SK-N-SH (cell line): Measurements from ENCODE around the gene RASSF3. TPM values are rescaled to one million over a fixed set of nuclear protein-coding genes. Genes with fewer than 3 reads are reported as not detected.

Source experiments
- CTCF ChIA-PET: fragments of 300-600, 350-600 bp; formaldehyde crosslinking; extraction: SDS; loops from one replicate; lab custom pipeline; 2021; lab: Yijun Ruan, JAX
- POLR2A ChIA-PET: fragments of 350-600 bp; sonication (Branson Sonifier 250); formaldehyde crosslinking; extraction: SDS; loops from one replicate; lab custom pipeline; 2020; ENCODE audit warnings: antibody characterized with exemption, inconsistent platforms; lab: Yijun Ruan, JAX
- DNase-seq: peaks from one replicate; pipeline ENCODE4 v3.0.0; 2012
- H2AFZ ChIP-seq: fragments of 200-600 bp; sonication (generic); 2 replicates; pipeline ENCODE4 v1.8.1; 2016; ENCODE audit warnings: antibody characterized with exemption, mild to moderate bottlenecking, low read depth
- H3F3A ChIP-seq: fragments of 200-600 bp; sonication (generic); replicated peaks from 2 replicates; pipeline ENCODE3; 2016; ENCODE audit warnings: antibody characterized with exemption, mild to moderate bottlenecking; ENCODE audit not compliant: insufficient read depth
- H3K27ac ChIP-seq, 2 experiments: fragments of 200-500 bp in 1 of 2; fragments of 200-600 bp in 1 of 2; sonication (Bioruptor generic) in 1 of 2; sonication (generic), shearing (Covaris generic) in 1 of 2; 2 replicates each; pipeline versions ENCODE4 v1.5.1 to v1.6.1; 2014 to 2016; ENCODE audit warnings: low read depth in 2 of 2, inconsistent platforms in 1 of 2, low read length in 1 of 2, mild to moderate bottlenecking in 1 of 2, mixed read lengths in 1 of 2
- H3K27me3 ChIP-seq: fragments of 200-600 bp; sonication (generic), shearing (Covaris generic); 2 replicates; pipeline ENCODE4 v1.6.1; 2016; ENCODE audit warnings: mixed run types; ENCODE audit not compliant: insufficient read depth
- H3K36me3 ChIP-seq, 2 experiments: fragments of 200-500 bp in 1 of 2; fragments of 200-600 bp in 1 of 2; sonication (Bioruptor generic) in 1 of 2; sonication (generic) in 1 of 2; replicated peaks in 1 of 2; 2 replicates each; pipeline versions ENCODE3 to v1.5.1; 2014 to 2016; ENCODE audit warnings: low read length in 1 of 2, mild to moderate bottlenecking in 1 of 2; ENCODE audit not compliant: insufficient read depth in 2 of 2, control insufficient read depth in 1 of 2
- H3K4me1 ChIP-seq, 2 experiments: fragments of 200-500 bp in 1 of 2; fragments of 200-600 bp in 1 of 2; sonication (Bioruptor generic) in 1 of 2; sonication (generic), shearing (Covaris generic) in 1 of 2; 2 replicates each; pipeline versions ENCODE4 v1.5.1 to v1.6.1; 2014 to 2016; ENCODE audit warnings: low read depth in 1 of 2, low read length in 1 of 2, mixed run types in 1 of 2; ENCODE audit not compliant: insufficient read depth in 2 of 2, control insufficient read depth in 1 of 2
- H3K4me2 ChIP-seq: fragments of 200-600 bp; sonication (generic), shearing (Covaris generic); 2 replicates; pipeline ENCODE4 v1.6.1; 2017; ENCODE audit warnings: mixed run types
- H3K4me3 ChIP-seq, 2 experiments: fragments of 200-500 bp in 1 of 2; fragments of 200-600 bp in 1 of 2; sonication (Bioruptor generic) in 1 of 2; sonication (generic), shearing (Covaris generic) in 1 of 2; 2 replicates each; pipeline versions ENCODE4 v1.5.1 to v1.8.1; 2014 to 2016; ENCODE audit warnings: low read depth in 2 of 2, inconsistent platforms in 1 of 2, low read length in 1 of 2, mild to moderate bottlenecking in 1 of 2, mixed read lengths in 1 of 2, moderate library complexity in 1 of 2
- H3K79me2 ChIP-seq: fragments of 200-600 bp; sonication (generic); 2 replicates; pipeline ENCODE4 v1.8.1; 2017; ENCODE audit warnings: mild to moderate bottlenecking; ENCODE audit not compliant: insufficient read depth
- H3K9ac ChIP-seq: fragments of 200-600 bp; sonication (generic); 2 replicates; pipeline ENCODE4 v1.6.1; 2017; ENCODE audit warnings: mixed run types
- H3K9me2 ChIP-seq: fragments of 200-600 bp; sonication (generic); 2 replicates; pipeline ENCODE4 v1.6.1; 2017; ENCODE audit warnings: mixed run types
- H3K9me3 ChIP-seq: fragments of 200-600 bp; sonication (generic); 2 replicates; pipeline ENCODE4 v1.6.1; 2017; ENCODE audit warnings: mixed run types, mild to moderate bottlenecking, moderate library complexity
- H4K20me1 ChIP-seq: fragments of 200-600 bp; sonication (generic); 2 replicates; pipeline ENCODE4 v1.6.1; 2017; ENCODE audit warnings: mild to moderate bottlenecking, mixed run types; ENCODE audit not compliant: insufficient read depth
- FOSL2 ChIP-seq: IDR thresholded peaks from 2 replicates; pipeline ENCODE4 v1.4.0; 2012; ENCODE audit warnings: low read depth, mild to moderate bottlenecking, moderate library complexity, borderline replicate concordance
- FOXJ3 ChIP-seq: sonication (generic); formaldehyde crosslinking; IDR thresholded peaks from 2 replicates; pipeline ENCODE4 v1.5.1; 2020; ENCODE audit warnings: mild to moderate bottlenecking, missing genetic modification reagents
- FOXM1 ChIP-seq: IDR thresholded peaks from 2 replicates; pipeline ENCODE4 v1.4.0; 2012; ENCODE audit warnings: low read depth, mild to moderate bottlenecking
- GABPA ChIP-seq: IDR thresholded peaks from 2 replicates; pipeline ENCODE4 v1.4.0; 2012; ENCODE audit warnings: low read depth, mild to moderate bottlenecking
- MEF2A ChIP-seq: IDR thresholded peaks from 2 replicates; pipeline ENCODE4 v1.4.0; 2012; ENCODE audit warnings: low read depth, borderline replicate concordance
- NFIC ChIP-seq: IDR thresholded peaks from 2 replicates; pipeline ENCODE4 v1.4.0; 2012; ENCODE audit warnings: borderline replicate concordance
- NRF1 ChIP-seq: IDR thresholded peaks from 2 replicates; pipeline ENCODE4 v1.6.1; 2012; ENCODE audit warnings: low read depth, mild to moderate bottlenecking, low read length
- RAD21 ChIP-seq: IDR thresholded peaks from 2 replicates; pipeline ENCODE4 v1.6.1; 2012; ENCODE audit warnings: mild to moderate bottlenecking, low read length
- REST ChIP-seq: IDR thresholded peaks from 2 replicates; pipeline ENCODE4 v1.6.1; 2012; ENCODE audit warnings: mild to moderate bottlenecking, low read depth, low read length, moderate library complexity
- RFX5 ChIP-seq: IDR thresholded peaks from 2 replicates; pipeline ENCODE4 v1.6.1; 2012; ENCODE audit warnings: mild to moderate bottlenecking, improper control_type of control experiment, low read length
- RXRA ChIP-seq: IDR thresholded peaks from 2 replicates; pipeline ENCODE4 v1.4.0; 2012; ENCODE audit warnings: low read depth, mild to moderate bottlenecking, borderline replicate concordance
- TAF1 ChIP-seq: IDR thresholded peaks from 2 replicates; pipeline ENCODE4 v1.6.1; 2012; ENCODE audit warnings: low read depth, mild to moderate bottlenecking, low read length, moderate library complexity, borderline replicate concordance
- TCF12 ChIP-seq: IDR thresholded peaks from 2 replicates; pipeline ENCODE4 v1.4.0; 2012
- TEAD4 ChIP-seq: IDR thresholded peaks from 2 replicates; pipeline ENCODE4 v1.4.0; 2012; ENCODE audit warnings: mild to moderate bottlenecking, borderline replicate concordance; ENCODE audit not compliant: insufficient read depth
- USF2 ChIP-seq: fragments of 150-350 bp; IDR thresholded peaks from 2 replicates; pipeline ENCODE4 v1.6.1; 2017; ENCODE audit warnings: antibody characterized with exemption, low read length, low read depth, borderline replicate concordance
- YY1 ChIP-seq: IDR thresholded peaks from 2 replicates; pipeline ENCODE4 v1.4.0; 2012; ENCODE audit warnings: low read depth, mild to moderate bottlenecking
- WGBS: methylation state at CpG from one replicate; pipeline ENCODE4 v1.1.6; 2017; ENCODE audit warnings: low lambda C conversion rate; 5-methylcytosine and 5-hydroxymethylcytosine counted together
- polyA plus RNA-seq, 3 experiments: library from polyadenylated mRNA; depleted of rRNA; stranded (reverse); fragments of >200 nt; gene quantifications; 2 replicates each; pipeline ENCODE4 v1.2.3, GENCODE V29; 2012

RASSF3 gene
- polyA plus RNA-seq, 1 of the 3 experiments (the other 2 are of a cell fraction): 11.1 TPM

DNA sequence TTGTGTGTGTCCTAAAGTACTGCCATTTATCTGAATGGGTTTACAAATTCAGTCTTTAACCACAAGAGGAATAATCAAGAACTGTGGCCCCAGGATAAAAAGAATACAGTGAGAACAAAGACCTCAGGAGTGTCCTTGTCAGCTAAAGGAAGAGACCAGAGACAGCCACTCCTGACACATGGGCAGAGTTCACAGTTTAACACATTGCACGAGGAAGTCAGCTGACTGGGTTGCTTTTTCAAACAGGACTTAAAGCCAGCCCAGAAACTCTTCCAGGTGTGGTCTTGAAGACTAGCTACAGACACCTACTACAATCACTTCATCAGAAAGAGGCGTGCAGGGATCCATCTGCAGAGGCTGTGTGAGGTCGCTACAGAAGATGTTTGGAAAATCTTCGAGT lies 106.1 kb downstream of the RASSF3 start (continued):
- no peak for TF ChIP-seq REST
- TF ChIP-seq NRF1: no peak
- TF ChIP-seq FOXJ3 (CRISPR knock-in tag): no peak
- no peak for TF ChIP-seq TEAD4

- Histone ChIP-seq H3F3A (no peaks in the 10 kb centered on the region), H3K9ac (no peak overlapping the region), H4K20me1 (no peaks in the 10 kb centered on the region), H3K36me3 (peaks cover 59 to 67% of the 10 kb centered on the region in 2 experiments), H3K4me3 (no peak overlapping the region), H3K4me1 (no peaks in the 10 kb centered on the region; a peak in 1 of 4 replicates), H3K9me2 (no peaks in the 10 kb centered on the region), H2AFZ (no peak overlapping the region), H3K4me2 (no peak overlapping the region), H3K9me3 (no peaks in the 10 kb centered on the region), H3K79me2 (no peaks in the 10 kb centered on the region), H3K27me3 (no peaks in the 10 kb centered on the region), H3K27ac (no peak overlapping the region)
- DNase-seq: no peak
- ChIA-PET POLR2A (interaction anchor here (0.7 kb wide), 1 partner anchor 30 kb away, joined by 3 read pairs; no protein-coding TSS in a partner anchor), CTCF (interaction anchor here (1.1 to 1.6 kb wide), 2 partner anchors 19 to 168 kb away, joined by 4 to 6 read pairs; no protein-coding TSS in a partner anchor)
- no peak for TF ChIP-seq NFIC
- no peak for TF ChIP-seq YY1
- no peak for TF ChIP-seq FOSL2
- no peak for TF ChIP-seq RAD21
- no peak for TF ChIP-seq FOXJ3 (CRISPR knock-in tag)
- 82% methylated on average over 6 of the region's 6 CpGs for WGBS
Measured at GRCh38 chr12:64716839-64717455, 106.7 kb downstream of the RASSF3 start.

GRCh38 chr12:64718649-64719048 lies 108.4 kb downstream of the RASSF3 start:
- no peak for DNase-seq
- H3K36me3 ChIP-seq: peaks cover 61 to 79% of the 10 kb centered on the region in 2 experiments
- no peaks in the 10 kb centered on the region for H4K20me1 ChIP-seq
- no peak overlapping the region for H2AFZ ChIP-seq
- no peaks in the 10 kb centered on the region; a peak in 1 of 4 replicates for H3K4me1 ChIP-seq
- CTCF ChIA-PET: interaction anchor here (1.6 kb wide), 1 partner anchor 21 kb away, joined by 5 read pairs; no protein-coding TSS in a partner anchor
- H3K79me2 ChIP-seq: no peaks in the 10 kb centered on the region
- WGBS: 92% methylated on average over 1 of the region's 1 CpG
- H3K9me2 ChIP-seq: no peaks in the 10 kb centered on the region
- POLR2A ChIA-PET: no interaction called here
- H3K9me3 ChIP-seq: no peaks in the 10 kb centered on the region
- H3K27ac ChIP-seq: no peak overlapping the region
- no peaks in the 10 kb centered on the region for H3K27me3 ChIP-seq
- no peaks in the 10 kb centered on the region for H3F3A ChIP-seq
- H3K4me3 ChIP-seq: no peak overlapping the region
- H3K9ac ChIP-seq: no peak overlapping the region
- no peak overlapping the region for H3K4me2 ChIP-seq
- TF ChIP-seq TAF1 (no peak), RFX5 (no peak), TCF12 (no peak), RXRA (no peak), USF2 (no peak), RAD21 (no peak), MEF2A (no peak), REST (no peak), GABPA (no peak), FOXM1 (no peak)
